ENCODE data around the gene SYNE2. TPM values are rescaled to one million over a fixed set of nuclear protein-coding genes. Genes with fewer than 3 reads are reported as not detected.

Gene SYNE2
- total RNA-seq, 2 experiments from 2014 or later, result 150 to 212 TPM

- H3K27ac ChIP-seq (ENCODE audit: low read depth, low read length, poor library complexity, severe bottlenecking), result no peak overlapping the region
- no peaks in the 10 kb centered on the region for H3K4me1 ChIP-seq (ENCODE audit: insufficient read depth, low read length, poor library complexity, severe bottlenecking)
- H3K4me3 ChIP-seq (ENCODE audit: low read depth, low read length, poor library complexity, severe bottlenecking), result no peak overlapping the region
- POLR2A ChIA-PET, result interaction anchor here (0.5 kb wide), 1 partner anchor 1179 kb away, joined by 4 read pairs; no protein-coding TSS in a partner anchor
- H3K79me2 ChIP-seq (ENCODE audit: insufficient read depth, low read depth, low read length), result no peaks in the 10 kb centered on the region
- no peak overlapping the region for H2AFZ ChIP-seq (ENCODE audit: low read length)
- intact Hi-C loops (cut with micrococcal nuclease; ENCODE audit: unreplicated experiment), result no loop called here
- no peaks in the 10 kb centered on the region for H3K9me2 ChIP-seq (ENCODE audit: insufficient read depth, low read length)
- BruUV-seq (replicated peaks), result no TSS peak
- H3K9me3 ChIP-seq (ENCODE audit: low read length), result no peaks in the 10 kb centered on the region
- H3K36me3 ChIP-seq (ENCODE audit: insufficient read depth, low read length), result peaks cover 68% of the 10 kb centered on the region
- CTCF ChIA-PET (ENCODE audit: unreplicated experiment), result no interaction called here
- DNase-seq (ENCODE audit: low spot score), result no peak
- no peaks in the 10 kb centered on the region for H4K20me1 ChIP-seq (ENCODE audit: insufficient read depth, low read length)
- TF ChIP-seq CTCF (conservative IDR thresholded peaks at IDR 0.05; ENCODE audit: low read length), result no peak
- no peak for TF ChIP-seq EZH2phosphoT487 (IDR thresholded peaks at IDR 0.05; ENCODE audit: borderline replicate concordance, low read depth, low read length)
- H3K4me2 ChIP-seq (ENCODE audit: low read length), result no peak overlapping the region
Observed at GRCh38 chr14:64060199-64060545, 207.4 kb downstream of the SYNE2 start.

- H3K36me3 ChIP-seq (ENCODE audit: insufficient read depth, low read length), result peaks cover 70% of the 10 kb centered on the region
- POLR2A ChIA-PET, result no interaction called here
- H3K4me1 ChIP-seq (ENCODE audit: insufficient read depth, low read length, poor library complexity, severe bottlenecking), result no peaks in the 10 kb centered on the region
- no TSS peak for BruUV-seq (replicated peaks)
- no peaks in the 10 kb centered on the region for H4K20me1 ChIP-seq (ENCODE audit: insufficient read depth, low read length)
- no peaks in the 10 kb centered on the region for H3K79me2 ChIP-seq (ENCODE audit: insufficient read depth, low read depth, low read length)
- H2AFZ ChIP-seq (ENCODE audit: low read length), result no peak overlapping the region
- no peak overlapping the region for H3K4me2 ChIP-seq (ENCODE audit: low read length)
- H3K27ac ChIP-seq (ENCODE audit: low read depth, low read length, poor library complexity, severe bottlenecking), result no peak overlapping the region
- H3K9me2 ChIP-seq (ENCODE audit: insufficient read depth, low read length), result no peaks in the 10 kb centered on the region
- no peak overlapping the region for H3K4me3 ChIP-seq (ENCODE audit: low read depth, low read length, poor library complexity, severe bottlenecking)
- DNase-seq (ENCODE audit: low spot score), result peak; percentile 36
- H3K9me3 ChIP-seq (ENCODE audit: low read length), result no peaks in the 10 kb centered on the region
- intact Hi-C loops (cut with micrococcal nuclease; ENCODE audit: unreplicated experiment), result no loop called here
- TF ChIP-seq EZH2phosphoT487 (IDR thresholded peaks at IDR 0.05; ENCODE audit: borderline replicate concordance, low read depth, low read length) (no peak), CTCF (conservative IDR thresholded peaks at IDR 0.05; ENCODE audit: low read length) (peak; percentile 70)
- CTCF ChIA-PET (ENCODE audit: unreplicated experiment), result interaction anchor here (0.6 kb wide), 1 partner anchor 35 kb away, joined by 3 read pairs; no protein-coding TSS in a partner anchor
Observed at GRCh38 chr14:64060648-64061096, 207.9 kb downstream of the SYNE2 start.

- ChIA-PET CTCF (ENCODE audit: unreplicated experiment) (interaction anchor here (0.6 kb wide), 1 partner anchor 36 kb away, joined by 3 read pairs; no protein-coding TSS in a partner anchor), POLR2A (no interaction called here)
- no peaks in the 10 kb centered on the region for H3K9me2 ChIP-seq (ENCODE audit: insufficient read depth, low read length)
- BruUV-seq (replicated peaks), result no TSS peak
- H3K9me3 ChIP-seq (ENCODE audit: low read length), result no peaks in the 10 kb centered on the region
- H3K36me3 ChIP-seq (ENCODE audit: insufficient read depth, low read length), result peaks cover 70% of the 10 kb centered on the region
- H4K20me1 ChIP-seq (ENCODE audit: insufficient read depth, low read length), result no peaks in the 10 kb centered on the region
- H3K4me2 ChIP-seq (ENCODE audit: low read length), result no peak overlapping the region
- TF ChIP-seq EZH2phosphoT487 (IDR thresholded peaks at IDR 0.05; ENCODE audit: borderline replicate concordance, low read depth, low read length) (no peak), CTCF (conservative IDR thresholded peaks at IDR 0.05; ENCODE audit: low read length) (no peak)
- no peak for DNase-seq (ENCODE audit: low spot score)
- intact Hi-C loops (cut with micrococcal nuclease; ENCODE audit: unreplicated experiment), result no loop called here
- no peak overlapping the region for H3K27ac ChIP-seq (ENCODE audit: low read depth, low read length, poor library complexity, severe bottlenecking)
- H3K4me1 ChIP-seq (ENCODE audit: insufficient read depth, low read length, poor library complexity, severe bottlenecking), result no peaks in the 10 kb centered on the region
- H3K4me3 ChIP-seq (ENCODE audit: low read depth, low read length, poor library complexity, severe bottlenecking), result no peak overlapping the region
- no peak overlapping the region for H2AFZ ChIP-seq (ENCODE audit: low read length)
- H3K79me2 ChIP-seq (ENCODE audit: insufficient read depth, low read depth, low read length), result no peaks in the 10 kb centered on the region
Observed at GRCh38 chr14:64061115-64061514, 208.3 kb downstream of the SYNE2 start.
